Measurements from ENCODE around the gene TCF3.

GRCh38 chr19:1601613-1602064 lies 50.8 kb downstream of the TCF3 start:
- TF ChIP-seq EZH2 (IDR thresholded peaks at IDR 0.05; ENCODE audit: low read length, missing control alignments) (no peak), CTCF (conservative IDR thresholded peaks at IDR 0.05 in 1 of 2, IDR thresholded peaks at IDR 0.05 in 1 of 2; ENCODE audit: low read depth in 1 of 2, low read length in 2 of 2) (peak; percentile 5 to 14)
